ENCODE data around the gene SNX27.
"Not testable (repeated sequence)": the region's sequence is repeated elsewhere in the genome, so short reads cannot be mapped to it uniquely, and the experiment has no call there.

SNX27 gene

DNA sequence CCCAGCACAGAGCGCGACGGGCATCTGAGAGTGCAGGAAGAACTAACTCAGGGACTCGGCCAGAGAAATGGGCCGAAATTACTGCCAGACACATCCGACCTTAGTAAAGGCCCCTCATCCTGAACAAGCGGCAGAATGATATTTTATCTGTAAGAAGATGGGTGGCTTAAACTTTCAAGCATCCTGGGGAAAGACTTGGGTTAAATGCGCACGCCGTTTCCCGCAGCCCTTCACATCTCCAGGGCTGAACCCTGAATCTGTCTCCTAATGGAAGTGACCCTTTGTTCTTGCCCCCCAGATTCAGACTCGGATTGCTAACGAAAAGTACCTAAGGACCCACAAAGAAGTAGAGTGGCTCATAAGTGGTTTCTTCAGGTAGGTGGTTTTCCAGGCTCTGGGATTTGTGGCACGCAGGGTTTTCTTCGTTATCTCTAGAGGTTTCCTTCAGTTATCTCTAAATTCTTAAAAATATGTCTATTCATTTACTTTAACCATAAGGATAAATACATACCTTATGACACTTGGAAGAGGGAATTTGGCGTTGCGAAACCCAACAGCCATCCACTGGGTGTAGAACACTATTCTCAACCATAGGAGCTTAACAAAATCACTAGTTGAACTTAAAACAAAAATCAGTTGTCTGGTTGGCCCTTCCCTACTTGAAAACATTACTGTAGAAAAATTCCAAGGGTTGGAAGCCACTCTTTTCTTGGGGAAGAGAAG, 110.1 kb downstream of the SNX27 start:
- no peak for DNase-seq (ENCODE audit: low spot score)

DNA sequence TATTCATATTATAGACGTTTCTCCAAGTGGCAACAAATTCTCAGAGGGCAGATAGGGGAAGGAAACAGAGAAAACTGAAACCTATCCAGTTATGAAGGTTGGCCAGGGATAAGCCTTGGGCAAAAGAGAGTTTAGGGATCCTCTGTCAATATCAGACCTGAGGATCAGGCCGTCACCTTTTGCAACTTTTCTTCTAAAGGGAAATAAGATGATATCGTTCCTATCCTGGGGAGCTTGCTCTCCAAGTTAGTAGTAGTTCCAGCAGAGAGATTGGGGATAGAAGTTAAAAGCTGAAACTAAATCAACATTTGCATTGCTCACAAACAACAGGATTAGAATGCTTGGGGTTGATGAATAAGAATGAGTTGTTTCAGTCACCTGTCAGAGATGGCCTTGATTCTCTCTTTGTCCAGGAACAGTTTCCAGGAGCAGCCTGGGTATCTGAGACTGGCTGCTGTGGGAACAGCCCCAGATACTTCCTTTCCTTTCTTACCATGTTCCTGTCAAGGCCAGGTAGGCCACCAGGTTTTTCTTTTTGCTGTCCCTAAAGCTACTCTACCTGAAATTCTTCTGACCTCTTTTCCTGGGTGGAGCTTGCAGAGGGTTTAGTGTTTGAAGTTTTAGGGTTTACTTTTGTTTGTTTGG, 112.0 kb downstream of the SNX27 start:
- DNase-seq (ENCODE audit: low spot score), result no peak

DNA sequence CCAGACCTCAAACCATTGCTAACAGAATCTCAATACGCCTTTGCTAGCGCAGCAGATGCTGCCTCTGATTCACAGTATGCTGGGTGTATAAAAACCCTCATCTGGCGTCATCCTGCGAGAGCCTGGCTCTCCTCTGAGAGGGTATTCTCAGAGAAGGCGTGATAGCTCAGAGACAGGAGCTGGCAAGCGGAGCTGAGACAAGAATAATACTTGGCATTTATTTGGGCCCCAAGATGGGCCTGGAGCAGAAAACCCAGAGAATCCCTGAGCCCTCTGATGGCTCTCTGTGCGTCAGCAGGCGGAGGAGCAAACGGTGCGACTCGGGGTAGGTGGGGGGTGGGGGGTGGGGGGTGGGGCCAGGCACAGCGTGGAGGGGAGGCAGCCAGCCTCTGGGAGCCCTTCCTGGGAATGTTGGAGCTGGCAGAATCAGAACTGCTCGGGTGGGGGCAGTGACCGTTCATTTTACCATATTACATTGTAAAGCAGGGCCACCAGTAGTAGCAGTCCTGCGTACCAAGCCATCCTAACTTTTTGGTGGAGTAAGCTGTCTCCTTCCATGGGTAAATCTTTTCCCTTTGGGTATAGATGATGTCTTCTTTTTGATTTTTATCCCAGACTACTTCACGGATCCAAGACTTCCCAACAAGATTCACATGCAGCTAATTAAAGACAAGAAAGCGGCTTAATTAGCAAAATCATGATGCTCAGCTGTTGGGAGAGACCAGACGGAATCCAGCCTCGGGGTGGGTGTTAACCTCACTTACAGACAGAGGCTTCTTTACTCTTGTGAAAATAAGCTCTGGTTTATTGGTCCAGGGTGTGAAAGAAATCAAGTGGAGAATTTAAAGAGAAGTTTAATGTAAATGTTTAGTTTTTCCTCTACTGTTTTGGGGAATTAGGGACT, 116.6 kb downstream of the SNX27 start:
- DNase-seq (ENCODE audit: low spot score), result no peak

DNA sequence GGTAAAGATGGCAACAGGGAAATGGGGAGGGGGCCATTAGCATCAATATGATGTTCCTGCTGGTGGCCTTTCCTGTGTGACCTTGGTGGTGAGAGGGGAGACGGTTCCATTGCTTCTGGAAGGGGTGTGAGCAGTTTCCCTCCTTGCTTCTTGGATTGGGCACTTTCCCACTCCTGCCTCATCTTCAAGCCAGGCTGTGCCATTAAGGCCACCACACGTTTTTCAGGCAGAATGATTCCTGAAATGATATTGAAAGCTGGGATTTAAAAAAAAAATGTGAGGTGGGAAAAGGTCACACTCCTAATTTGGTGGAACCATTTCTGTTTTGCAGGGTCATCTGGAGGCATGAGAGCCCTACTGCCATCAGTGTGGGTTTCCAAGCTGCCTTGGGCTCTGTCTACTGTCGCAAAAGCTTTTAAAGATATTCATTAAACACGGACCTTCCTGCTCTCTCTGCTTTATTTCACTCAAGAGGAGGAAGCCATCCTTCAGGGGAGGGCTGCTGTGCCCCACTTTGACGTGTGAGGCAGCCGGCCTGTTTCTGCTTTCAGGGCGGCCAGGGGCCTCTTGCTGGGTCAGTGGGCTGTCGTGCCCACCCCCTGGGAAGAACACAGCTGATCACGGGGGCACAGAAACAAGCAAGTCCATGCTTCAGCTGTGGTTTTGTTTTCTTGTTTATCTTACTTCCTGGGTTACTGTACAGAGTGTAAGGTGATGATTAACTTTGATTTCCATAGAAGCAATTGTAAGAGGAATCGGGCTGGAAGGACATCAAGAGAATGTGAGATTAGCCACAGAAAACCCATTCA, 117.5 kb downstream of the SNX27 start:
- no peak for DNase-seq (ENCODE audit: low spot score)

DNA sequence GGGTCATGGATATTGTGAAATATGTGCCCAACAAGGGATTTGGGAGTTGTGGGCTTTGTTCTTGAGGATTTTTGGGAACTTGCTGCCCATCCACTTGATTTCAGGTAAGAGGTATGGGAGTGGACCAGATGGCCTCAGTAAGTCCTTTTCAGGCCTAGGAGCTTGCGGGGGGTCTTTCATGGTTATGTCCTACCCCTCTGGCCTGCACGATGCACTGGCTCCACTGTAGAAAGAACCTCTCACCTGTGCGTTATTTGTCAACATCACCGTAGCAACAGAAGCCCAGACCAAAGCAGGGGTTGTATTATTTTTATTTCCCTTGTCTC, 118.1 kb downstream of the SNX27 start:
- DNase-seq (ENCODE audit: low spot score), result no peak

DNA sequence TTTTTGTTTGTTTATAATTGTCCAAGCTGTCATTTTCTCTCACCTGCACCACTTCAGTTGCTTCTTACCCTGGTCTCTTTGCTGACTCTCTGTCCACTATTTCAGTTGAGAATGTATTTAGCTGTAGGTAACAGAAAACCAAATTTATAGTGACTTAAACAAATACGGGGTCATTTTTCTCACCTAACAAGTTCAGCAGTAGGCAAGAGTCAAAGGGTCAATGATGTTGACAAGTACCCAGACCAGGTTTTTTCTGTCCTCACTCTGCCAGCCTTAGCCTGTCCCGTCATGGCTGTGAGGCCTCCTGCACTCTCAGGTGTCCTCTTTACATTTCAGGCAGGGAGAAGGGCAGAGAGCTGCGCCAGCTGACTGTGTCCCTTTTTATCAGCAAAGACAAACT, 121.3 kb downstream of the SNX27 start:
- no peak for DNase-seq (ENCODE audit: low spot score)

DNA sequence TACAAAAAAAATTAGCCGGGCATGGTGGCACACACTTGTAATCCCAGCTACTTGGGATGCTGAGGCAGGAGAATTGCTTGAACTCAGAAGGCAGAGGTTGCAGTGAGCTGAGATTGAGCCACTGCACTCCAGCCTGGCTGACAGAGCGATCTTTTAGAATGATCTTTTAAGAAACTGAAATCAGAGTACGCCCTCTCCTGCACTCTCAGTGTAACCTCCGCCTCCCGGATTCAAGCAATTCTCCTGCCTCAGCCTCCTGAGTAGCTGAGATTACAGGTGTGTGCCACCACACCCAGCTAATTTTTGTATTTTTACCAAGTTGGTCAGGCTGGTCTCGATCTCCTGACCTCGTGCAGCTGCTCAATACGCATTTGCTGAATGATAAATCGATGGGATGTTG, 122.1 kb downstream of the SNX27 start:
- DNase-seq (ENCODE audit: low spot score), result not testable (repeated sequence)

DNA sequence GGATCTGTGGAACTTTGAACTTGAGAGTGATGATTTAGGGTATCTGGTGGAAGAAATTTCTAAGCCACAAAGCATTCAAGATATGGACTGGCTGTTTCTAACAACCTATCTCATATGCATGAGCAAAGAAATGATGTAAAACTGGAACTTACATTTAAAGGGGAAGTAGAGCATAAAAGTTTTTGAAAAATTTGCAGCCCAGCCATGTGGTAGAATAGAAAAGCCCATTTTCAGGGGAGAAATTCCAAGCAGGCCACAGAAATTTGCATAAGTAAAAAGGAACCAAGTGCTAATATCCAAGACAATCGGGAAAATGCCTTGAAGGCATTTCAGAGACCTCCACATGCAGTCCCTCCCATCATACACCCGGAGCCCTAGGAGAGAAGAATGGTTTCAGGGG, 125.2 kb downstream of the SNX27 start:
- DNase-seq (ENCODE audit: low spot score), result no peak

- no peak for DNase-seq (ENCODE audit: low spot score)
Observed at GRCh38 chr1:151737479-151737878, 125.6 kb downstream of the SNX27 start.

- no peak for DNase-seq (ENCODE audit: low spot score)
Observed at GRCh38 chr1:151739590-151740355, 127.9 kb downstream of the SNX27 start.

- DNase-seq (ENCODE audit: low spot score), result no peak
Observed at GRCh38 chr1:151741516-151741915, 129.7 kb downstream of the SNX27 start.
